IPS DF 6.9 (cell line): ENCODE measurements around the gene DDIT3.

Experiments
- DNase-seq: peaks from one replicate; pipeline ENCODE4 v3.0.0-alpha.2; 2013; ENCODE audit warnings: low read depth, low spot score
- H3K27ac ChIP-seq: one replicate; pipeline ENCODE4 v1.5.1; 2013; ENCODE audit warnings: low read length, control low read depth
- H3K27me3 ChIP-seq: 2 replicates; pipeline ENCODE4 v1.6.1; 2013; ENCODE audit warnings: mild to moderate bottlenecking, low read length; ENCODE audit not compliant: control insufficient read depth, insufficient read depth
- H3K36me3 ChIP-seq: 2 replicates; pipeline ENCODE4 v1.6.1; 2013; ENCODE audit warnings: low read length; ENCODE audit not compliant: control insufficient read depth, insufficient read depth
- H3K4me1 ChIP-seq: 2 replicates; pipeline ENCODE4 v1.6.1; 2013; ENCODE audit warnings: low read length; ENCODE audit not compliant: control insufficient read depth, insufficient read depth
- H3K4me3 ChIP-seq: 2 replicates; pipeline ENCODE4 v1.5.1; 2013; ENCODE audit warnings: mild to moderate bottlenecking, low read length
- H3K9me3 ChIP-seq: 2 replicates; pipeline ENCODE4 v1.6.1; 2013; ENCODE audit warnings: low read length, inconsistent platforms; ENCODE audit not compliant: control insufficient read depth, insufficient read depth
- WGBS: extraction: QIAGEN DNeasy Blood & Tissue Kit; methylation state at CpG from one replicate; pipeline ENCODE4 v1.1.7; 2013; ENCODE audit warnings: mixed read lengths, missing lambda C conversion rate; ENCODE audit not compliant: insufficient read length, insufficient coverage; 5-methylcytosine and 5-hydroxymethylcytosine counted together

The DDIT3 gene

GRCh38 chr12:57474430-57474829 is 45.9 kb downstream of the DDIT3 start:
- Histone ChIP-seq H3K4me3 (no peak overlapping the region), H3K27ac (no peak overlapping the region), H3K27me3 (peaks cover 35% of the 10 kb centered on the region), H3K36me3 (no peaks in the 10 kb centered on the region; the same call in 1 of the 2 replicates), H3K9me3 (no peaks in the 10 kb centered on the region), H3K4me1 (peaks cover 2% of the 10 kb centered on the region)
- WGBS: no CpG with 5 or more reads among the region's 8 CpGs
- no peak for DNase-seq

DNA sequence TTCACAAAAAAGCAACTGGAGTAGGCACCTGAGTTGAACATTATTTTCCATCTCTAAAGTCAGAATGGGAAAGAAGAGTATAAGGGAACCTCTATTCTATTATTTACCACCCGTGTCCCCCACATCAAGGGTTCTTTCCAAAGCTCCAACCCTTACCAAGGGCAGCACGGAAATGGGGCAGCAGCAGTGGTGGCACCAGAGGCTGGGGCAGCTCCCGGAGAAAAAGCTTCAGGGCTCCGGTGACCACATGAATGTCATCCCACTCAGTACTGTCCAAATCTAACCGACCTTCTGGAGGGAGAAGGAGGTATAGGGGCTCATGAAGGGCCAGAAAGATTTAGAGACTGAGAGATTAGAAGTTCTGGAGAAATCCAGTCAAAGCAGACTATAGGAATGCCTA is 46.4 kb downstream of the DDIT3 start:
- WGBS: no CpG with 5 or more reads among the region's 5 CpGs
- DNase-seq: no peak
- Histone ChIP-seq H3K36me3 (no peaks in the 10 kb centered on the region; the same call in 1 of the 2 replicates), H3K4me3 (no peak overlapping the region), H3K4me1 (peaks cover 2% of the 10 kb centered on the region), H3K27ac (no peak overlapping the region), H3K27me3 (peaks cover 35% of the 10 kb centered on the region), H3K9me3 (no peaks in the 10 kb centered on the region)

DNA sequence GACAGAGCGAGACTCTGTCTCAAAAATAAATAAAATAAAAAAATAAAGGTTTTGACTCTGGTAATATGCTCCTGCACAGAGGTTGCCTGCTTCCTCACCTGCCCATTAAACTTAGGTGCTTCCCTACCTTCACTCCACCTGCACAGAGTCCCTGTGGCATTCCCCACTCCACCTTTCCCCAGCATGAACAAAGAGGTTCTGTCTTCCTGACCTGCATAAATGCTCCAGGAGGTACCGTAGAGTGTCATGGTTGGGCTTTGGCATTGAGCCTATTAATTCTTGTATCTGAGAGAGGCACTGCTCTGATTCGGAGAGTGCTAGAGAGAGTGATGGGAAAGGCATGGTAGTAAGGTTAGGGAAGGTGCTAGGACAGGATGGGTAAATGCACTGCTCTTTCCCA is 46.9 kb downstream of the DDIT3 start:
- WGBS: no CpG with 5 or more reads among the region's 3 CpGs
- no peak overlapping the region for H3K27ac ChIP-seq
- H3K9me3 ChIP-seq: no peaks in the 10 kb centered on the region
- no peaks in the 10 kb centered on the region; the same call in 1 of the 2 replicates for H3K36me3 ChIP-seq
- peaks cover 35% of the 10 kb centered on the region for H3K27me3 ChIP-seq
- DNase-seq: no peak
- H3K4me1 ChIP-seq: peaks cover 2% of the 10 kb centered on the region
- no peak overlapping the region for H3K4me3 ChIP-seq

GRCh38 chr12:57472391-57472790 is 47.9 kb downstream of the DDIT3 start:
- Histone ChIP-seq H3K4me1 (no peaks in the 10 kb centered on the region; the same call in none of the 2 replicates), H3K27ac (no peak overlapping the region), H3K27me3 (peaks cover 35% of the 10 kb centered on the region), H3K4me3 (no peak overlapping the region), H3K9me3 (no peaks in the 10 kb centered on the region), H3K36me3 (no peaks in the 10 kb centered on the region; the same call in 1 of the 2 replicates)
- no CpG with 5 or more reads among the region's 3 CpGs for WGBS
- no peak for DNase-seq

- Histone ChIP-seq H3K4me1 (no peaks in the 10 kb centered on the region; the same call in none of the 2 replicates), H3K36me3 (no peaks in the 10 kb centered on the region; the same call in 1 of the 2 replicates)
- no CpG with 5 or more reads among the region's 3 CpGs for WGBS
Observed at GRCh38 chr12:57471661-57472060, 48.7 kb downstream of the DDIT3 start.

DNA sequence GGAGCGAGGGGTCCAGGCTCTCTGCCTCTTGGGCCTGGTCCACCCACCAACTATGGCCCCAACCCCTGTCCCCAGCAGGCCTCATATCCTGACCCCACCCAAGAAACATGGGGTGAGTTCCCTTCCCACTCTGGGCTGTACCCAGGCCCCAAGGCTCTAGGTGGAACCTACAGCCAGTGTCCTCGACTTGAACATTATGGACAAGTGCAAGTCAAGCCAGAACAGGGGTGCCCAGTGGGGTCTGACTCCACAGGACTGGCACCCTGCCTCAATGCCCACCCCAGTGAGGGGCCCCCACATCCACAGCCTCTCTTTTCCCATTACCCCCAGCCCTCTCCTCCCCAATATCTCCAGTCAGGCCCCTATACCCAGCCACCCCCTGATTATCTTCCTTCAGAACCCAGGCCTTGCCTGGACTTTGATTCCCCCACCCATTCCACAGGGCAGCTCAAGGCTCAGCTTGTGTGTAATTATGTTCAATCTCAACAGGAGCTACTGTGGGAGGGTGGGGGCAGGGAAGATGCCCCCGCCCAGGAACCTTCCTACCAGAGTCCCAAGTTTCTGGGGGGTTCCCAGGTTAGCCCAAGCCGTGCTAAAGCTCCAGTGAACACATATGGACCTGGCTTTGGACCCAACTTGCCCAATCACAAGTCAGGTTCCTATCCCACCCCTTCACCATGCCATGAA is 49.2 kb downstream of the DDIT3 start:
- no CpG with 5 or more reads among the region's 4 CpGs for WGBS
- Histone ChIP-seq H3K36me3 (no peaks in the 10 kb centered on the region; the same call in 1 of the 2 replicates), H3K27ac (no peak overlapping the region), H3K4me3 (no peak overlapping the region), H3K27me3 (peaks cover 28% of the 10 kb centered on the region), H3K9me3 (no peaks in the 10 kb centered on the region), H3K4me1 (no peaks in the 10 kb centered on the region; the same call in none of the 2 replicates)
- no peak for DNase-seq

More at GRCh38 chr12:57471661-57472060, 48.7 kb downstream of the DDIT3 start:
- H3K27ac ChIP-seq: no peak overlapping the region
- DNase-seq: no peak
- H3K9me3 ChIP-seq: no peaks in the 10 kb centered on the region
- no peak overlapping the region for H3K4me3 ChIP-seq
- H3K27me3 ChIP-seq: peaks cover 33% of the 10 kb centered on the region

GRCh38 chr12:57470286-57470969 is 49.9 kb downstream of the DDIT3 start:
- Histone ChIP-seq H3K9me3 (no peaks in the 10 kb centered on the region), H3K27me3 (peaks cover 22% of the 10 kb centered on the region), H3K27ac (no peak overlapping the region), H3K36me3 (no peaks in the 10 kb centered on the region; the same call in 1 of the 2 replicates), H3K4me3 (no peak overlapping the region), H3K4me1 (no peaks in the 10 kb centered on the region; the same call in none of the 2 replicates)
- no CpG with 5 or more reads among the region's 14 CpGs for WGBS
- DNase-seq: no peak

GRCh38 chr12:57469296-57470164 is 50.8 kb downstream of the DDIT3 start:
- peaks cover 13% of the 10 kb centered on the region for H3K27me3 ChIP-seq
- WGBS: no CpG with 5 or more reads among the region's 10 CpGs

DNA sequence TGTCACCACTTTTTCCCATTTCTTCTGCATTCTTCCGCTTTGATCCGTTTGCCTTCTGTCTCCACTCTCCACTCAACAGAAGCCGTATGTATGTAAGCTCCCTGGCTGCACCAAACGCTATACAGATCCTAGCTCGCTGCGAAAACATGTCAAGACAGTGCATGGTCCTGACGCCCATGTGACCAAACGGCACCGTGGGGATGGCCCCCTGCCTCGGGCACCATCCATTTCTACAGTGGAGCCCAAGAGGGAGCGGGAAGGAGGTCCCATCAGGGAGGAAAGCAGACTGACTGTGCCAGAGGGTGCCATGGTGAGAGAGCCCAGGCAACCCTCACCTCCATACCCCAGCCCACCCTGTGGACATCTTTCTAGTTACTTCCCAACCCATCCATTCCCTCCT is 52.4 kb downstream of the DDIT3 start:
- no peaks in the 10 kb centered on the region for H3K36me3 ChIP-seq
- no CpG with 5 or more reads among the region's 11 CpGs for WGBS
- peaks cover 2% of the 10 kb centered on the region; the same call in 1 of the 2 replicates for H3K27me3 ChIP-seq

More at GRCh38 chr12:57469296-57470164, 50.8 kb downstream of the DDIT3 start:
- H3K27ac ChIP-seq: no peak overlapping the region
- no peak overlapping the region for H3K4me3 ChIP-seq
- H3K9me3 ChIP-seq: no peaks in the 10 kb centered on the region
- H3K4me1 ChIP-seq: no peaks in the 10 kb centered on the region; the same call in 1 of the 2 replicates
- no peaks in the 10 kb centered on the region for H3K36me3 ChIP-seq
- DNase-seq: no peak

More for the DNA sequence above, 52.4 kb downstream of the DDIT3 start:
- Histone ChIP-seq H3K4me3 (no peak overlapping the region), H3K4me1 (peaks cover under 1% of the 10 kb centered on the region), H3K9me3 (no peaks in the 10 kb centered on the region), H3K27ac (no peak overlapping the region)
- no peak for DNase-seq
